K562 (cell line): Measurements from ENCODE around the gene SERP1. TPM values are rescaled to one million over a fixed set of nuclear protein-coding genes. Genes with fewer than 3 reads are reported as not detected.
A peak's percentile ranks its signal among the peaks of the same experiment; 100 is the strongest.

Source experiments
- ATAC-seq: fragments of 200-7000 bp; cut with Tn5 transposase; 3 replicates; pipeline ENCODE4 v1.9.1; 2020; ENCODE audit warnings: moderate library complexity
- BruUV-seq: library from RNA; stranded (reverse); fragments of 400-500 nt; replicated peaks from 2 replicates; lab custom pipeline; 2021; lab: Mats Ljungman, UMichigan
- CTCF ChIA-PET: fragments of 300-600 bp; formaldehyde crosslinking; extraction: SDS; loops from one replicate; lab custom pipeline; 2021; ENCODE audit warnings: low intra/inter-chr PET ratio; lab: Yijun Ruan, JAX
- POLR2A ChIA-PET: fragments of 300-600, 350-650 bp; sonication (Branson Sonifier 250); formaldehyde crosslinking; extraction: SDS; loops from one replicate; lab custom pipeline; 2021; ENCODE audit warnings: antibody characterized with exemption, inconsistent platforms; lab: Yijun Ruan, JAX
- DNase-seq, 4 experiments: peaks; one replicate each; pipeline versions ENCODE4 v3.0.0 to v3.0.0-alpha.2; 2011 to 2018; ENCODE audit warnings: low spot score in 3 of 4, mixed read lengths in 3 of 4; ENCODE audit errors: extremely low read depth in 1 of 4
- FAIRE-seq: peaks from 2 replicates; lab custom pipeline; 2011; peaks lifted over from hg19 to GRCh38; lab: Jason Lieb, UNC
- H2AFZ ChIP-seq: 2 replicates; pipeline ENCODE4 v1.6.0; 2011; ENCODE audit warnings: low read depth, low read length, control low read depth, inconsistent platforms
- H3K27ac ChIP-seq: fragments of 200-600 bp; 3 replicates; pipeline ENCODE4 v1.8.0; 2011; ENCODE audit warnings: low read depth, mild to moderate bottlenecking, control low read depth, inconsistent platforms, low read length, moderate library complexity, mixed read lengths; ENCODE audit errors: extremely low read depth
- H3K27me3 ChIP-seq, 2 experiments: fragments of 300-600 bp in 1 of 2; 2 replicates in 1 of 2; 3 replicates in 1 of 2; pipeline versions ENCODE4 v1.6.0 to v1.8.0; 2011; ENCODE audit warnings: inconsistent platforms in 2 of 2, low read length in 2 of 2, mild to moderate bottlenecking in 1 of 2, mixed read lengths in 1 of 2, moderate library complexity in 1 of 2; ENCODE audit not compliant: control insufficient read depth in 2 of 2, insufficient read depth in 2 of 2
- H3K36me3 ChIP-seq: fragments of 300-600 bp; 3 replicates; pipeline ENCODE4 v1.8.0; 2011; ENCODE audit warnings: mild to moderate bottlenecking, low read length, inconsistent platforms; ENCODE audit not compliant: control insufficient read depth, insufficient read depth
- H3K4me1 ChIP-seq, 2 experiments: fragments of 200-600 bp in 1 of 2; replicated peaks in 1 of 2; 2 replicates in 1 of 2; 3 replicates in 1 of 2; pipeline versions ENCODE4 v1.5.1 to v1.8.0; 2011; ENCODE audit warnings: inconsistent platforms in 2 of 2, low read length in 2 of 2, mild to moderate bottlenecking in 1 of 2, mixed read lengths in 1 of 2, moderate library complexity in 1 of 2; ENCODE audit not compliant: control insufficient read depth in 2 of 2, insufficient read depth in 2 of 2
- H3K4me2 ChIP-seq: 2 replicates; pipeline ENCODE4 v1.6.1; 2011; ENCODE audit warnings: low read length, control low read depth, inconsistent platforms, mixed read lengths; ENCODE audit not compliant: insufficient read depth
- H3K4me3 ChIP-seq: fragments of 200-600 bp; sonication (generic), shearing (Covaris generic); 2 replicates; pipeline ENCODE4 v1.5.1; 2016; ENCODE audit warnings: control low read depth, inconsistent platforms
- H3K79me2 ChIP-seq: fragments of 200-600 bp; 3 replicates; pipeline ENCODE4 v1.8.0; 2011; ENCODE audit warnings: low read length, inconsistent platforms; ENCODE audit not compliant: control insufficient read depth, insufficient read depth
- H3K9ac ChIP-seq, 2 experiments: 2 replicates each; pipeline versions ENCODE4 v1.6.0 to v1.6.1; 2011; ENCODE audit warnings: low read depth in 2 of 2, low read length in 2 of 2, control low read depth in 1 of 2, inconsistent platforms in 1 of 2, mild to moderate bottlenecking in 1 of 2, mixed read lengths in 1 of 2; ENCODE audit not compliant: insufficient read depth in 1 of 2
- H3K9me1 ChIP-seq: one replicate; pipeline ENCODE4 v1.6.0; 2011; ENCODE audit warnings: inconsistent platforms, mild to moderate bottlenecking, low read length, moderate library complexity; ENCODE audit not compliant: control insufficient read depth, insufficient read depth
- H3K9me3 ChIP-seq: replicated peaks from 2 replicates; pipeline ENCODE4 v1.5.1; 2011; ENCODE audit warnings: low read depth, low read length, inconsistent platforms; ENCODE audit not compliant: control insufficient read depth, insufficient read depth
- H4K20me1 ChIP-seq: replicated peaks from 2 replicates; pipeline ENCODE4 v1.6.1; 2011; ENCODE audit warnings: low read length, inconsistent platforms, mixed read lengths; ENCODE audit not compliant: control insufficient read depth, insufficient read depth
- ATF7 ChIP-seq: fragments of 450-650 bp; IDR thresholded peaks from 2 replicates; pipeline ENCODE4 v1.7.1; 2014; ENCODE audit warnings: mild to moderate bottlenecking, moderate library complexity
- CBFB ChIP-seq: sonication (generic); formaldehyde crosslinking; IDR thresholded peaks from 2 replicates; pipeline ENCODE4 v1.4.0; 2020; ENCODE audit warnings: mild to moderate bottlenecking, missing genetic modification reagents
- CSDE1 ChIP-seq, 2 experiments: fragments of 450-650 bp; IDR thresholded peaks; 2 replicates each; pipeline ENCODE4 v1.6.1; 2016; ENCODE audit warnings: mild to moderate bottlenecking in 1 of 2
- FIP1L1 ChIP-seq: fragments of 200-400 bp; formaldehyde crosslinking; IDR thresholded peaks from 2 replicates; pipeline ENCODE4 v1.6.1; 2018; ENCODE audit warnings: mild to moderate bottlenecking, low read depth, low read length; ENCODE audit not compliant: poor library complexity, severe bottlenecking
- HIVEP1 ChIP-seq: fragments of 250-450 bp; sonication (Bioruptor Pico); IDR thresholded peaks from 2 replicates; pipeline ENCODE4 v1.4.0; 2020; ENCODE audit warnings: mild to moderate bottlenecking
- MAFG ChIP-seq: fragments of 450-650 bp; conservative IDR thresholded peaks from 2 replicates; pipeline ENCODE4 v1.6.1; 2016; ENCODE audit warnings: missing genetic modification characterization, missing compliant biosample characterization
- MCM2 ChIP-seq: fragments of 450-650 bp; IDR thresholded peaks from 2 replicates; pipeline ENCODE4 v1.6.1; 2017; ENCODE audit warnings: low read depth, mild to moderate bottlenecking
- NFYB ChIP-seq: IDR thresholded peaks from 2 replicates; pipeline ENCODE4 v1.6.1; 2011; ENCODE audit warnings: mild to moderate bottlenecking, moderate library complexity; ENCODE audit not compliant: insufficient read length; ENCODE audit errors: extremely low read depth
- SPI1 ChIP-seq: IDR thresholded peaks from 2 replicates; pipeline ENCODE4 v1.6.1; 2011; ENCODE audit warnings: low read depth, low read length, control low read depth, borderline replicate concordance
- SRF ChIP-seq, 2 experiments: fragments of 250-450, 450-650 bp in 1 of 2; sonication (Bioruptor Pico) in 1 of 2; sonication (generic) in 1 of 2; formaldehyde crosslinking; IDR thresholded peaks; 2 replicates each; pipeline versions ENCODE4 v1.5.0 to v1.5.1; 2020 to 2022; ENCODE audit warnings: mild to moderate bottlenecking in 1 of 2, missing genetic modification reagents in 1 of 2
- TRIM24 ChIP-seq, 2 experiments: fragments of 450-650 bp; IDR thresholded peaks; 2 replicates each; pipeline ENCODE4 v1.6.1; 2016
- ZNF24 ChIP-seq: fragments of 450-650 bp; IDR thresholded peaks from 2 replicates; pipeline ENCODE4 v1.6.1; 2016
- ZNF253 ChIP-seq: fragments of 250-450 bp; sonication (Bioruptor Pico); conservative IDR thresholded peaks from 2 replicates; pipeline ENCODE4 v1.6.1; 2021; ENCODE audit warnings: mild to moderate bottlenecking
- ZNF444 ChIP-seq: fragments of 250-450 bp; sonication (Bioruptor Pico); IDR thresholded peaks from 2 replicates; pipeline ENCODE4 v1.4.0; 2020; ENCODE audit warnings: mild to moderate bottlenecking, moderate library complexity
- ZNF77 ChIP-seq: fragments of 250-450 bp; sonication (Bioruptor Pico); IDR thresholded peaks from 2 replicates; pipeline ENCODE4 v1.5.0; 2020
- WGBS: fragments of 100-300 bp; shearing (Covaris generic); methylation state at CpG from one replicate; pipeline ENCODE4 v1.1.6; 2016; ENCODE audit warnings: low coverage, mixed read lengths; ENCODE audit not compliant: insufficient coverage; ENCODE audit errors: missing lambda C conversion rate; 5-methylcytosine and 5-hydroxymethylcytosine counted together
- in situ Hi-C: fragments of 300-500 bp; cut with MboI; formaldehyde crosslinking; loops from 4 replicates; pipeline ENCODE4 v1.15.0; 2018; ENCODE audit warnings: inconsistent platforms, mixed read lengths
- intact Hi-C: fragments of 100-400 bp; cut with micrococcal nuclease; formaldehyde crosslinking; loops from 2 replicates; pipeline ENCODE4 v1.14.2; 2022
- polyA plus RNA-seq, 8 experiments: library from polyadenylated mRNA; depleted of rRNA in 4 of 8; stranded (reverse) in 5 of 8; unstranded in 3 of 8; fragments of >200 nt; fragmentation: Nextera tagmentation in 2 of 8; fragmentation: Illumina TruSeq in 1 of 8; extraction: Ambion mirVana in 2 of 8; extraction: Trizol in 1 of 8; gene quantifications; 2 replicates each; pipeline versions ENCODE4 v1.2.1 to v1.2.3, GENCODE V29; 2011 to 2014; ENCODE audit warnings: inconsistent platforms in 1 of 8, missing spikeins in 1 of 8
- total RNA-seq, 7 experiments: library from RNA; depleted of rRNA in 6 of 7; stranded (reverse); fragments of >200 nt in 6 of 7; fragmentation: Illumina TruSeq in 2 of 7; extraction: Trizol in 2 of 7; gene quantifications; 2 replicates each; pipeline versions ENCODE4 v1.2.1 to v1.2.3, GENCODE V29; 2011 to 2021; ENCODE audit warnings: low replicate concordance in 1 of 7
- TF ChIP-seq, protein P1 (sequence below): fragments of 450-650 bp; conservative IDR thresholded peaks from 2 replicates; pipeline ENCODE4 v1.6.1; 2016; ENCODE audit warnings: missing genetic modification characterization, low read depth, mild to moderate bottlenecking, control low read depth, missing compliant biosample characterization

The SERP1 gene
- total and polyA plus RNA-seq, 9 of the 15 experiments (the other 6 are each of a cell fraction or from before 2014, with no cell fraction given): 38.6 to 443 (median 121) TPM

DNA sequence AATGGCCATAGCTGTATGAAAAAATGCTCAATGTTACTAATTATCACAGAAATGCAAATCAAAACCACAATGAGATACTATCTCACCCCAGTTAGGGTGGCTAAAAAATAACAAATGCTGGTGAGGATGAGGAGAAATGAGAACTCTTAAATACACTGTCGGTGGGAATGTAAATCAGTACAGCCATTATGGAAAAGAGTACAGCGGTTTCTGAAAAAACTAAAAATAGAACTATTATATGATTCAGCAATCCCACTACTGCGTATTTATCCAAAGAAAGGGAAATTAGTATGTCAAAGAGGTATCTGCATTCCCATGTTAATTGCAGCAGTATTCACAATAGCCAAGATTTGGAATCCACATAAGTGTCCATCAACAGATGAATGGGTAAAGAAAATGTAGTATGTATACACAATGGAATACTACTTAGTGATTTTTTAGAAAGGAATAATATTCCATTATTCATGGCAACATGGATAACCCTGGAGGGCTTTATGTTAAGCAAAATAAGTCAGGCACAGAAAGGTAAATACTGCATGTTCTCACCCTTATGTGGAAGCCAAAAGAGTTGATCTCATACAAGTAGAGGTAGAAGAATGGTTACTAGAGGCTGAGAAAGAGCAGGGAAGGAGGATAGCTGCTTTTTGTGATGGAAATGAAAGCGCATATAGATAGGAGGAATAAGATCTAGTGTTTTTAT, 35.0 kb downstream of the SERP1 start:
- Histone ChIP-seq H3K79me2 (no peaks in the 10 kb centered on the region), H3K4me3 (no peak overlapping the region), H3K4me1 (no peaks in the 10 kb centered on the region), H3K9me3 (peaks cover 3% of the 10 kb centered on the region; the same call in 1 of the 2 replicates), H2AFZ (no peak overlapping the region), H3K4me2 (no peak overlapping the region), H3K36me3 (no peaks in the 10 kb centered on the region), H4K20me1 (no peaks in the 10 kb centered on the region), H3K9ac (no peak overlapping the region), H3K9me1 (no peaks in the 10 kb centered on the region), H3K27ac (no peak overlapping the region), H3K27me3 (no peaks in the 10 kb centered on the region)
- no peak for ATAC-seq
- WGBS: 9% methylated on average over 4 of the region's 4 CpGs
- in situ Hi-C loops (loop anchor here (25.0 kb wide), 2 partner anchors 549 to 626 kb away; partner anchors contain the start of gene PFN2), intact Hi-C loops (no loop called here)
- FAIRE-seq: no peak
- ChIA-PET POLR2A (no interaction called here), CTCF (no interaction called here)
- DNase-seq: no peak
- no TSS peak for BruUV-seq
- no peak for TF ChIP-seq CSDE1 (IDR thresholded peaks at IDR 0.05)
- TF ChIP-seq MAFG: 0 out of 2 replicates have a peak, but pooled peaks have one; percentile 10

DNA sequence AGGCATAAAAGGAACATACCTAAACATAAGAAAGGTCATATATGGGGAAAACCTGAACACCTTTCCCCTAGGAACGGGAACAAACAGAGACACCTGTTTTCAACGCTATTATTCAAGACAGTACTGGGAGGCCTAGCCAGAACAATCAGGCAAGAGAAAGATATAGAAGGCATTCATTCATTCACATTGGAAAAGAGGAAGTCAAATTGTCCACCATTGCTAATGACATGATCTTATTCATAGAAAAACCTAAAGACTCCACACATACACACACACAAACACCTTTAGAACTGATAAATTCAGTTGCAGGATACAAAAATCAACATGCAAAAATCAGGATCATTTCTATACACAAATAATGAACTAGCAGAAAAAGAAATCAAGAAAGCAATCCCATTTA, 36.5 kb downstream of the SERP1 start:
- Histone ChIP-seq H3K27ac (no peak overlapping the region), H3K79me2 (no peaks in the 10 kb centered on the region), H3K36me3 (no peaks in the 10 kb centered on the region), H3K9me3 (no peaks in the 10 kb centered on the region), H3K4me2 (no peak overlapping the region), H3K9me1 (no peaks in the 10 kb centered on the region), H2AFZ (no peak overlapping the region), H4K20me1 (no peaks in the 10 kb centered on the region), H3K4me1 (no peaks in the 10 kb centered on the region), H3K4me3 (no peak overlapping the region), H3K9ac (no peak overlapping the region), H3K27me3 (0 out of 5 replicates have a peak, but pooled peaks cover 0 to under 1% of the 10 kb centered on the region in 2 experiments)
- intact Hi-C loops: no loop called here
- FAIRE-seq: no peak
- no TSS peak for BruUV-seq
- in situ Hi-C loops: loop anchor here (5.0 to 25.0 kb wide), 3 partner anchors 282 to 628 kb away; partner anchors contain the start of gene PFN2
- no peak for ATAC-seq
- ChIA-PET POLR2A (interaction anchor here (0.6 kb wide), 1 partner anchor 28 kb away, joined by 3 read pairs; no protein-coding TSS in a partner anchor), CTCF (no interaction called here)
- 2% methylated on average over 2 of the region's 2 CpGs for WGBS
- no peak for DNase-seq
- TF ChIP-seq TRIM24 (IDR thresholded peaks at IDR 0.05) (no peak), ZNF77 (CRISPR knock-in tag) (no peak), ZNF24 (peak; percentile 81; the same call in 1 of the 2 replicates), MCM2 (no peak), ZNF253 (CRISPR knock-in tag) (no peak), ATF7 (no peak), ZNF444 (CRISPR knock-in tag) (no peak), HIVEP1 (CRISPR knock-in tag) (no peak), SRF (CRISPR knock-in tag; IDR thresholded peaks at IDR 0.05) (no peak), SPI1 (peak; percentile 78), FIP1L1 (no peak), CBFB (no peak), NFYB (no peak)
- TF ChIP-seq, protein P1, sequence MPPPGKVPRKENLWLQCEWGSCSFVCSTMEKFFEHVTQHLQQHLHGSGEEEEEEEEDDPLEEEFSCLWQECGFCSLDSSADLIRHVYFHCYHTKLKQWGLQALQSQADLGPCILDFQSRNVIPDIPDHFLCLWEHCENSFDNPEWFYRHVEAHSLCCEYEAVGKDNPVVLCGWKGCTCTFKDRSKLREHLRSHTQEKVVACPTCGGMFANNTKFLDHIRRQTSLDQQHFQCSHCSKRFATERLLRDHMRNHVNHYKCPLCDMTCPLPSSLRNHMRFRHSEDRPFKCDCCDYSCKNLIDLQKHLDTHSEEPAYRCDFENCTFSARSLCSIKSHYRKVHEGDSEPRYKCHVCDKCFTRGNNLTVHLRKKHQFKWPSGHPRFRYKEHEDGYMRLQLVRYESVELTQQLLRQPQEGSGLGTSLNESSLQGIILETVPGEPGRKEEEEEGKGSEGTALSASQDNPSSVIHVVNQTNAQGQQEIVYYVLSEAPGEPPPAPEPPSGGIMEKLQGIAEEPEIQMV (tag): no peak
